K562 (cell line): ENCODE results near the gene GALP. TPM values are rescaled to one million over a fixed set of nuclear protein-coding genes. Genes with fewer than 3 reads are reported as not detected.

ENCODE experiments used
- ATAC-seq: fragments of 200-7000 bp; cut with Tn5 transposase; 3 replicates; pipeline ENCODE4 v1.9.1; 2020; ENCODE audit warnings: moderate library complexity
- BruUV-seq: library from RNA; stranded (reverse); fragments of 400-500 nt; replicated peaks from 2 replicates; lab custom pipeline; 2021; lab: Mats Ljungman, UMichigan
- CTCF ChIA-PET: fragments of 300-600 bp; formaldehyde crosslinking; extraction: SDS; loops from one replicate; lab custom pipeline; 2021; ENCODE audit warnings: low intra/inter-chr PET ratio; lab: Yijun Ruan, JAX
- POLR2A ChIA-PET: fragments of 300-600, 350-650 bp; sonication (Branson Sonifier 250); formaldehyde crosslinking; extraction: SDS; loops from one replicate; lab custom pipeline; 2021; ENCODE audit warnings: antibody characterized with exemption, inconsistent platforms; lab: Yijun Ruan, JAX
- DNase-seq, 4 experiments: peaks; one replicate each; pipeline versions ENCODE4 v3.0.0 to v3.0.0-alpha.2; 2011 to 2018; ENCODE audit warnings: low spot score in 3 of 4, mixed read lengths in 3 of 4; ENCODE audit errors: extremely low read depth in 1 of 4
- FAIRE-seq: peaks from 2 replicates; lab custom pipeline; 2011; peaks lifted over from hg19 to GRCh38; lab: Jason Lieb, UNC
- H2AFZ ChIP-seq: 2 replicates; pipeline ENCODE4 v1.6.0; 2011; ENCODE audit warnings: low read depth, low read length, control low read depth, inconsistent platforms
- H3K27ac ChIP-seq: fragments of 200-600 bp; 3 replicates; pipeline ENCODE4 v1.8.0; 2011; ENCODE audit warnings: low read depth, mild to moderate bottlenecking, control low read depth, inconsistent platforms, low read length, moderate library complexity, mixed read lengths; ENCODE audit errors: extremely low read depth
- H3K27me3 ChIP-seq, 2 experiments: fragments of 300-600 bp in 1 of 2; 2 replicates in 1 of 2; 3 replicates in 1 of 2; pipeline versions ENCODE4 v1.6.0 to v1.8.0; 2011; ENCODE audit warnings: inconsistent platforms in 2 of 2, low read length in 2 of 2, mild to moderate bottlenecking in 1 of 2, mixed read lengths in 1 of 2, moderate library complexity in 1 of 2; ENCODE audit not compliant: control insufficient read depth in 2 of 2, insufficient read depth in 2 of 2
- H3K36me3 ChIP-seq: fragments of 300-600 bp; 3 replicates; pipeline ENCODE4 v1.8.0; 2011; ENCODE audit warnings: mild to moderate bottlenecking, low read length, inconsistent platforms; ENCODE audit not compliant: control insufficient read depth, insufficient read depth
- H3K4me1 ChIP-seq, 2 experiments: fragments of 200-600 bp in 1 of 2; replicated peaks in 1 of 2; 2 replicates in 1 of 2; 3 replicates in 1 of 2; pipeline versions ENCODE4 v1.5.1 to v1.8.0; 2011; ENCODE audit warnings: inconsistent platforms in 2 of 2, low read length in 2 of 2, mild to moderate bottlenecking in 1 of 2, mixed read lengths in 1 of 2, moderate library complexity in 1 of 2; ENCODE audit not compliant: control insufficient read depth in 2 of 2, insufficient read depth in 2 of 2
- H3K4me2 ChIP-seq: 2 replicates; pipeline ENCODE4 v1.6.1; 2011; ENCODE audit warnings: low read length, control low read depth, inconsistent platforms, mixed read lengths; ENCODE audit not compliant: insufficient read depth
- H3K4me3 ChIP-seq: fragments of 200-600 bp; sonication (generic), shearing (Covaris generic); 2 replicates; pipeline ENCODE4 v1.5.1; 2016; ENCODE audit warnings: control low read depth, inconsistent platforms
- H3K79me2 ChIP-seq: fragments of 200-600 bp; 3 replicates; pipeline ENCODE4 v1.8.0; 2011; ENCODE audit warnings: low read length, inconsistent platforms; ENCODE audit not compliant: control insufficient read depth, insufficient read depth
- H3K9ac ChIP-seq, 2 experiments: 2 replicates each; pipeline versions ENCODE4 v1.6.0 to v1.6.1; 2011; ENCODE audit warnings: low read depth in 2 of 2, low read length in 2 of 2, control low read depth in 1 of 2, inconsistent platforms in 1 of 2, mild to moderate bottlenecking in 1 of 2, mixed read lengths in 1 of 2; ENCODE audit not compliant: insufficient read depth in 1 of 2
- H3K9me1 ChIP-seq: one replicate; pipeline ENCODE4 v1.6.0; 2011; ENCODE audit warnings: inconsistent platforms, mild to moderate bottlenecking, low read length, moderate library complexity; ENCODE audit not compliant: control insufficient read depth, insufficient read depth
- H3K9me3 ChIP-seq: replicated peaks from 2 replicates; pipeline ENCODE4 v1.5.1; 2011; ENCODE audit warnings: low read depth, low read length, inconsistent platforms; ENCODE audit not compliant: control insufficient read depth, insufficient read depth
- H4K20me1 ChIP-seq: replicated peaks from 2 replicates; pipeline ENCODE4 v1.6.1; 2011; ENCODE audit warnings: low read length, inconsistent platforms, mixed read lengths; ENCODE audit not compliant: control insufficient read depth, insufficient read depth
- EZH2 ChIP-seq: IDR thresholded peaks from 2 replicates; pipeline ENCODE4 v1.6.1; 2012; ENCODE audit warnings: low read depth, mild to moderate bottlenecking, inconsistent platforms, low read length, borderline replicate concordance
- RAD51 ChIP-seq: fragments of 450-650 bp; IDR thresholded peaks from 2 replicates; pipeline ENCODE4 v1.7.1; 2016; ENCODE audit warnings: low read depth, mild to moderate bottlenecking, borderline replicate concordance
- SOX6 ChIP-seq: fragments of 450-650 bp; IDR thresholded peaks from 2 replicates; pipeline ENCODE4 v1.6.1; 2014; ENCODE audit warnings: mild to moderate bottlenecking
- WGBS: fragments of 100-300 bp; shearing (Covaris generic); methylation state at CpG from one replicate; pipeline ENCODE4 v1.1.6; 2016; ENCODE audit warnings: low coverage, mixed read lengths; ENCODE audit not compliant: insufficient coverage; ENCODE audit errors: missing lambda C conversion rate; 5-methylcytosine and 5-hydroxymethylcytosine counted together
- in situ Hi-C: fragments of 300-500 bp; cut with MboI; formaldehyde crosslinking; loops from 4 replicates; pipeline ENCODE4 v1.15.0; 2018; ENCODE audit warnings: inconsistent platforms, mixed read lengths
- intact Hi-C: fragments of 100-400 bp; cut with micrococcal nuclease; formaldehyde crosslinking; loops from 2 replicates; pipeline ENCODE4 v1.14.2; 2022
- polyA plus RNA-seq, 8 experiments: library from polyadenylated mRNA; depleted of rRNA in 4 of 8; stranded (reverse) in 5 of 8; unstranded in 3 of 8; fragments of >200 nt; fragmentation: Nextera tagmentation in 2 of 8; fragmentation: Illumina TruSeq in 1 of 8; extraction: Ambion mirVana in 2 of 8; extraction: Trizol in 1 of 8; gene quantifications; 2 replicates each; pipeline versions ENCODE4 v1.2.1 to v1.2.3, GENCODE V29; 2011 to 2014; ENCODE audit warnings: inconsistent platforms in 1 of 8, missing spikeins in 1 of 8
- total RNA-seq, 7 experiments: library from RNA; depleted of rRNA in 6 of 7; stranded (reverse); fragments of >200 nt in 6 of 7; fragmentation: Illumina TruSeq in 2 of 7; extraction: Trizol in 2 of 7; gene quantifications; 2 replicates each; pipeline versions ENCODE4 v1.2.1 to v1.2.3, GENCODE V29; 2011 to 2021; ENCODE audit warnings: low replicate concordance in 1 of 7
- TF ChIP-seq, protein P1 (sequence below): fragments of 450-650 bp; IDR thresholded peaks from 2 replicates; pipeline ENCODE4 v1.6.1; 2014; ENCODE audit warnings: low read depth, mild to moderate bottlenecking, moderate library complexity, borderline replicate concordance
- TF ChIP-seq, protein P2 (sequence below): sonication (generic); formaldehyde crosslinking; IDR thresholded peaks from 2 replicates; pipeline ENCODE4 v1.9.0; 2022; ENCODE audit warnings: mild to moderate bottlenecking, missing genetic modification reagents

Gene GALP
- total and polyA plus RNA-seq, 9 of the 15 experiments (the other 6 are each of a cell fraction or from before 2014, with no cell fraction given), result not detected

DNA sequence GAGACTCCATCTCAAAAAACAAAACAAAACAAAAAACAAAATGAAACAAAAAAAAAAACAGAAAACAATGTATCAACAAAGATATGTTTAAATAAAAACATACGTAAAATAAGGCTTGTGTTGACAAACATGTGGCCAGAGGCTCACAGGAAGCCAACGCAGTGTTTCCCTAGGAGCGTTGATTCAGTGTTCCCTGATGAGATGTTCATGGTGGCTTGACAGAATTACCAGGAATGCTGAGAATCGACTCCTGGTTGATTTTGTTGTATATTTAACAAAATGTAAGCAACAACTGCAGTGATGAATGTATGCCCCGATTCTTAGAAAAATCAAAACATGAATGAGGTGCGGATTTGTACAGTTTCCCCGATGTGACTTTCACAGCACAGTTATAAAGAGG, 45.8 kb upstream of the GALP start (continued):
- TF ChIP-seq, protein P1, sequence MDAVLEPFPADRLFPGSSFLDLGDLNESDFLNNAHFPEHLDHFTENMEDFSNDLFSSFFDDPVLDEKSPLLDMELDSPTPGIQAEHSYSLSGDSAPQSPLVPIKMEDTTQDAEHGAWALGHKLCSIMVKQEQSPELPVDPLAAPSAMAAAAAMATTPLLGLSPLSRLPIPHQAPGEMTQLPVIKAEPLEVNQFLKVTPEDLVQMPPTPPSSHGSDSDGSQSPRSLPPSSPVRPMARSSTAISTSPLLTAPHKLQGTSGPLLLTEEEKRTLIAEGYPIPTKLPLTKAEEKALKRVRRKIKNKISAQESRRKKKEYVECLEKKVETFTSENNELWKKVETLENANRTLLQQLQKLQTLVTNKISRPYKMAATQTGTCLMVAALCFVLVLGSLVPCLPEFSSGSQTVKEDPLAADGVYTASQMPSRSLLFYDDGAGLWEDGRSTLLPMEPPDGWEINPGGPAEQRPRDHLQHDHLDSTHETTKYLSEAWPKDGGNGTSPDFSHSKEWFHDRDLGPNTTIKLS, result no peak
- TF ChIP-seq EZH2 (no peak), SOX6 (no peak)
- TF ChIP-seq, protein P2, sequence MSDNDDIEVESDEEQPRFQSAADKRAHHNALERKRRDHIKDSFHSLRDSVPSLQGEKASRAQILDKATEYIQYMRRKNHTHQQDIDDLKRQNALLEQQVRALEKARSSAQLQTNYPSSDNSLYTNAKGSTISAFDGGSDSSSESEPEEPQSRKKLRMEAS, result no peak

- in situ Hi-C loops, result loop anchor here (25.0 kb wide), 1 partner anchor 969 kb away; the partner anchor contains the start of genes DNAAF3 and TNNI3
- no peaks in the 10 kb centered on the region for H3K36me3 ChIP-seq
- WGBS, result 76% methylated on average over 8 of the region's 8 CpGs
These were observed 44.2 kb upstream of the GALP start for GRCh38 chr19:56131651-56132050.

More at GRCh38 chr19:56131651-56132050, 44.2 kb upstream of the GALP start:
- no peaks in the 10 kb centered on the region for H3K9me3 ChIP-seq
- no peak for DNase-seq
- no peak overlapping the region for H3K9ac ChIP-seq
- ChIA-PET POLR2A (no interaction called here), CTCF (no interaction called here)
- H3K4me1 ChIP-seq, result peaks cover 6 to 17% of the 10 kb centered on the region in 2 experiments; a peak in 4 of 5 replicates
- H3K4me3 ChIP-seq, result no peak overlapping the region
- no peaks in the 10 kb centered on the region for H3K79me2 ChIP-seq
- no TSS peak for BruUV-seq
- H3K27me3 ChIP-seq, result no peaks in the 10 kb centered on the region
- peaks cover 2% of the 10 kb centered on the region for H3K9me1 ChIP-seq
- FAIRE-seq, result no peak
- no peak overlapping the region for H3K27ac ChIP-seq
- no peak overlapping the region for H3K4me2 ChIP-seq
- no peak overlapping the region for H2AFZ ChIP-seq
- no peaks in the 10 kb centered on the region for H4K20me1 ChIP-seq
- intact Hi-C loops, result no loop called here
- no peak for TF ChIP-seq RAD51
- ATAC-seq, result no peak
